ENCODE results near the gene TMED1. TPM values are rescaled to one million over a fixed set of nuclear protein-coding genes. Genes with fewer than 3 reads are reported as not detected.

Gene TMED1
- polyA plus RNA-seq, 1 donor from 2014 or later: 20.2 TPM

- Histone ChIP-seq H3F3A (ENCODE audit: insufficient read depth, low read length, poor library complexity, severe bottlenecking) (no peaks in the 10 kb centered on the region), H3K9me2 (ENCODE audit: insufficient read depth, low read length) (no peaks in the 10 kb centered on the region), H3K27me3 (ENCODE audit: insufficient read depth, low read depth, low read length) (no peaks in the 10 kb centered on the region), H3K79me2 (replicated peaks; ENCODE audit: insufficient read depth, low read length) (no peaks in the 10 kb centered on the region), H3K9ac (ENCODE audit: low read length) (no peak overlapping the region), H3K9me3 (ENCODE audit: low read length) (peaks cover 4% of the 10 kb centered on the region), H3K36me3 (ENCODE audit: insufficient read depth, low read length) (no peaks in the 10 kb centered on the region), H3K4me2 (ENCODE audit: low read length) (no peak overlapping the region), H3K4me3 (ENCODE audit: low read length) (no peak overlapping the region), H4K20me1 (ENCODE audit: insufficient read depth) (no peaks in the 10 kb centered on the region), H2AFZ (ENCODE audit: low read depth, low read length) (no peak overlapping the region), H3K27ac (ENCODE audit: low read length) (no peak overlapping the region)
- TF ChIP-seq EP300 (conservative IDR thresholded peaks at IDR 0.05; ENCODE audit: poor library complexity, severe bottlenecking) (no peak), TAF1 (IDR thresholded peaks at IDR 0.05; ENCODE audit: low read depth) (no peak), SMC3 (conservative IDR thresholded peaks at IDR 0.05; ENCODE audit: poor library complexity) (no peak), RAD21 (conservative IDR thresholded peaks at IDR 0.05) (no peak), POLR2AphosphoS5 (IDR thresholded peaks at IDR 0.05) (no peak), REST (IDR thresholded peaks at IDR 0.05; ENCODE audit: borderline replicate concordance) (no peak), MXI1 (conservative IDR thresholded peaks at IDR 0.05; ENCODE audit: poor library complexity, severe bottlenecking) (no peak), EZH2 (IDR thresholded peaks at IDR 0.05; ENCODE audit: borderline replicate concordance, insufficient read depth, low read length, poor library complexity, severe bottlenecking) (no peak)
- TF ChIP-seq, protein P1, sequence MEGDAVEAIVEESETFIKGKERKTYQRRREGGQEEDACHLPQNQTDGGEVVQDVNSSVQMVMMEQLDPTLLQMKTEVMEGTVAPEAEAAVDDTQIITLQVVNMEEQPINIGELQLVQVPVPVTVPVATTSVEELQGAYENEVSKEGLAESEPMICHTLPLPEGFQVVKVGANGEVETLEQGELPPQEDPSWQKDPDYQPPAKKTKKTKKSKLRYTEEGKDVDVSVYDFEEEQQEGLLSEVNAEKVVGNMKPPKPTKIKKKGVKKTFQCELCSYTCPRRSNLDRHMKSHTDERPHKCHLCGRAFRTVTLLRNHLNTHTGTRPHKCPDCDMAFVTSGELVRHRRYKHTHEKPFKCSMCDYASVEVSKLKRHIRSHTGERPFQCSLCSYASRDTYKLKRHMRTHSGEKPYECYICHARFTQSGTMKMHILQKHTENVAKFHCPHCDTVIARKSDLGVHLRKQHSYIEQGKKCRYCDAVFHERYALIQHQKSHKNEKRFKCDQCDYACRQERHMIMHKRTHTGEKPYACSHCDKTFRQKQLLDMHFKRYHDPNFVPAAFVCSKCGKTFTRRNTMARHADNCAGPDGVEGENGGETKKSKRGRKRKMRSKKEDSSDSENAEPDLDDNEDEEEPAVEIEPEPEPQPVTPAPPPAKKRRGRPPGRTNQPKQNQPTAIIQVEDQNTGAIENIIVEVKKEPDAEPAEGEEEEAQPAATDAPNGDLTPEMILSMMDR (IDR thresholded peaks at IDR 0.05; ENCODE audit: poor library complexity, severe bottlenecking): no peak
Observed at GRCh38 chr19:10850631-10851030, 14.6 kb upstream of the TMED1 start.

DNA sequence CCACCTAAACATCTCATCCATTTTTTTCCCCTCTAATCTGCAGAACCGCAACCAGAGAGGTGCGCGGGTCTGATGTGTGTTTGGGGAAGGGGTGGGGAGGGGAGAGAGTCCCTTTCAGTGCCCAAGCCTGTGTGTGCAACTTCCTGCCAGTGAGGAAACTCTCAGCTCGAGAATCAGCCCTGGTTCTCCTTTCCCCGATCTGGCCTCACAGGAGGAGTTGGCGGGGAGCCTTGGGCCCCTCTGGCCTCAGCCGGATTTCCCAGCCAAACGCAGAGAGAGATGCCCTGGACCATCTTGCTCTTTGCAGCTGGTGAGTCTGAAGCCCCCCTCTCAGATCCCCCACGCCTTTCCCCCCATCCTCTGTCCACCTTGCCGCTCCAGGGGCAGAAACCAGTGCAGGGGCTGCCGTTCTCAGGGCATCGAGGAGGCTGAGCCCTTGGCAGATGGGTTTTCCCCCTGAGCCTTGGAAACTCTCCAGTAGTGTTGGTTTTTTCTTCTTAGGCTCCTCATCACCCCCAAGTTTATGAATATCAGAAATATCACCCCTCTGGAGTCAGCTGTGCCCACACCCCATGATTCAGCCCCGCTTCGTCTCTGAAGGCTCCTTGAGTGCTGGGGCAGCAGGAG is 12.3 kb upstream of the TMED1 start, which contains the start of gene C19orf38:
Gene C19orf38, plus strand, starts transcription at position 186 of the 627 bp plus-strand sequence. Its CDS starts 94 bp downstream, at position 280.
- Histone ChIP-seq H3K9me2 (ENCODE audit: insufficient read depth, low read length) (no peaks in the 10 kb centered on the region), H2AFZ (ENCODE audit: low read depth, low read length) (no peak within 1 kb of the TSS), H3K4me3 (ENCODE audit: low read length) (no peak within 1 kb of the TSS), H3K36me3 (ENCODE audit: insufficient read depth, low read length) (no peaks in the 10 kb centered on the region), H3F3A (ENCODE audit: insufficient read depth, low read length, poor library complexity, severe bottlenecking) (no peaks in the 10 kb centered on the region), H3K79me2 (replicated peaks; ENCODE audit: insufficient read depth, low read length) (no peaks in the 10 kb centered on the region), H3K9ac (ENCODE audit: low read length) (no peak within 1 kb of the TSS), H3K9me3 (ENCODE audit: low read length) (peaks cover 4% of the 10 kb centered on the region), H4K20me1 (ENCODE audit: insufficient read depth) (no peaks in the 10 kb centered on the region), H3K27ac (ENCODE audit: low read length) (no peak within 1 kb of the TSS), H3K4me2 (ENCODE audit: low read length) (no peak within 1 kb of the TSS), H3K27me3 (ENCODE audit: insufficient read depth, low read depth, low read length) (no peaks in the 10 kb centered on the region)
- TF ChIP-seq MXI1 (conservative IDR thresholded peaks at IDR 0.05; ENCODE audit: poor library complexity, severe bottlenecking) (no peak), RAD21 (conservative IDR thresholded peaks at IDR 0.05) (no peak), REST (IDR thresholded peaks at IDR 0.05; ENCODE audit: borderline replicate concordance) (no peak), TAF1 (IDR thresholded peaks at IDR 0.05; ENCODE audit: low read depth) (no peak), EP300 (conservative IDR thresholded peaks at IDR 0.05; ENCODE audit: poor library complexity, severe bottlenecking) (no peak), SMC3 (conservative IDR thresholded peaks at IDR 0.05; ENCODE audit: poor library complexity) (no peak), POLR2AphosphoS5 (IDR thresholded peaks at IDR 0.05) (no peak)
- TF ChIP-seq, protein P1 (IDR thresholded peaks at IDR 0.05; ENCODE audit: poor library complexity, severe bottlenecking): no peak
